Measurements from ENCODE around the gene TLE5. TPM values are rescaled to one million over a fixed set of nuclear protein-coding genes. Genes with fewer than 3 reads are reported as not detected.
A peak's percentile ranks its signal among the peaks of the same experiment; 100 is the strongest.

The TLE5 gene
- total RNA-seq, 4 donors from 2014 or later, result 502 to 905 (median 558) TPM

DNA sequence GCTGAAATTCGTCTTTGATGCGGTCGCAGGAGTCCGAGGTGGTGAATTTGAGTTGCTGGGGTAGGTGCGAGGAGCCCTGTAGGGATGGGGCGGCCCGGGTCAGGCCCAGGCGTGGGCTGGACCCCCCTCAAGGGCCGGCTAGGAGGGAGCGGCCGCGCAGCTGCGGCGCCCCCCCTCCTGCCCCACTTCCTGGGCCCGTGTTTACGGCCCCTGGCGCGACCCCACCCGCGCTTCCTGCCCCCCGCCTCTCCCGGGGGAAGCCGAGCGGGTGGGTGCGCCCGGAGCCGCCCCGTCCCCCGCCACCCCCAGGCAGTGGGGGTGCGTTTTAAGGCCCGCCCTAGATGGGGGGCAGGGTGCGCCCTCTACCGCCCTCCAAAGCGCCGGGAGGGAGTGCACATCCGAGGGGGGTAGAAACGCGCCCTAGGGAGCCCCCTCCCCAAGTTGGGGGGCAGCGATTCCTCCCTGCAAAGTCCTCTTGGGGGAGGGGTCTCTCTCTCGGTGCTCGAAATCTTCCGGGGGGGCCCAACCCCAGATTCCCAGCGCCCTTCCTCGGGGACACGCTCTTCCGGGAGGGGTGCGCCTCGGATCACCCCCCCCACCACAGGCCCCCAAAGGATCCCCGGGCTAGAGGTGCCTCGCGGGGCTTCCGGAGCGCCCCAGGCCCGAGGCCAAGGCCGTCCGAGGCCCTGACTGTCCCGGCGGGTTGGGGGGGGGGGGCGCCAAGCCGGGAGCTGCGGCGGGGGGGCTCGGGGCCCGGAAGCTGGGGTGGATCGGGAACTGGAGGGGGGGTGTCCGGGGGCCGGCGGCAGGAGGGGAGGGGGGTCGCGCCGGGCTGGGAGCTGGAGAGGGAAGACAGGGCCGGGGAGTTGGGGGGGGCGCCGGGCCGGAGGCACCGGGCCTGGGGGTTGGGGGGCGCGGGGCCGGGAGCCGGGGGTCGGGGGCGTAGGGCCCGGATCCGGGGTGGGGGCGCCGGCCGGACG, 823 bp downstream of the TLE5 start:
- WGBS, 2 donors (ENCODE audit: low coverage in 1 of 2), result no CpG with 5 or more reads among the region's 88 CpGs
- Histone ChIP-seq H3K27ac (peak overlapping the region; percentile 86 to 99 (median 98)), H3K36me3 (peaks cover 0 to 36% of the 10 kb centered on the region in 2 donors), H3K4me1 (peaks cover 2 to 61% (median 26%) of the 10 kb centered on the region in 3 donors), H3K9me3 (no peaks in the 10 kb centered on the region), H3K27me3 (no peaks in the 10 kb centered on the region), H3K4me3 (peak overlapping the region; percentile 68 to 79)
- TF ChIP-seq, protein P1, sequence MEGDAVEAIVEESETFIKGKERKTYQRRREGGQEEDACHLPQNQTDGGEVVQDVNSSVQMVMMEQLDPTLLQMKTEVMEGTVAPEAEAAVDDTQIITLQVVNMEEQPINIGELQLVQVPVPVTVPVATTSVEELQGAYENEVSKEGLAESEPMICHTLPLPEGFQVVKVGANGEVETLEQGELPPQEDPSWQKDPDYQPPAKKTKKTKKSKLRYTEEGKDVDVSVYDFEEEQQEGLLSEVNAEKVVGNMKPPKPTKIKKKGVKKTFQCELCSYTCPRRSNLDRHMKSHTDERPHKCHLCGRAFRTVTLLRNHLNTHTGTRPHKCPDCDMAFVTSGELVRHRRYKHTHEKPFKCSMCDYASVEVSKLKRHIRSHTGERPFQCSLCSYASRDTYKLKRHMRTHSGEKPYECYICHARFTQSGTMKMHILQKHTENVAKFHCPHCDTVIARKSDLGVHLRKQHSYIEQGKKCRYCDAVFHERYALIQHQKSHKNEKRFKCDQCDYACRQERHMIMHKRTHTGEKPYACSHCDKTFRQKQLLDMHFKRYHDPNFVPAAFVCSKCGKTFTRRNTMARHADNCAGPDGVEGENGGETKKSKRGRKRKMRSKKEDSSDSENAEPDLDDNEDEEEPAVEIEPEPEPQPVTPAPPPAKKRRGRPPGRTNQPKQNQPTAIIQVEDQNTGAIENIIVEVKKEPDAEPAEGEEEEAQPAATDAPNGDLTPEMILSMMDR (IDR thresholded peaks at IDR 0.05), result peak in 3 of 4 experiments; percentile 34 to 70 (median 38)
- TF ChIP-seq EP300 (IDR thresholded peaks at IDR 0.05), result no peak
- TF ChIP-seq POLR2A (IDR thresholded peaks at IDR 0.05), result peak in 1 of 2 donors; percentile 39
- TF ChIP-seq POLR2AphosphoS5 (IDR thresholded peaks at IDR 0.05), result peak; percentile 23
- ATAC-seq, result peak; percentile 44

DNA sequence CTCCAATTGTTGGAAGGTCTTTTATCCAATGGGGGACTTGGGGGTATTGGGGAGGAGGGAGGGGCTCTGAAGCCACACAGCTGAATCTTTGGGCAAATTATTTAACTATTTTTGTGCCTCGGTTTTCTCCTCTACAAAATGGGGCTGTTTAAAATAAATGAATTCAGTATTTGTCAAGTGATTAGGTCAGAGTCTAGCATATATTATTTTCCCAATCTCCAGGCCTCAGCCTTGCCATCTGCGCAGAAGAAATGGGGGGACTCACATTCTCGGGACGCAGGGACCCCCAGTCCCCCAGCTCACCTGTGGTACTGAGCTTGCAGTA, 1.5 kb downstream of the TLE5 start:
- no peak for ATAC-seq
- H3K4me1 ChIP-seq, result peaks cover 2 to 67% (median 28%) of the 10 kb centered on the region in 3 donors
- H3K9me3 ChIP-seq, result no peaks in the 10 kb centered on the region
- H3K36me3 ChIP-seq, result peaks cover 0 to 42% of the 10 kb centered on the region in 2 donors
- TF ChIP-seq POLR2AphosphoS5 (IDR thresholded peaks at IDR 0.05), result no peak
- TF ChIP-seq POLR2A (IDR thresholded peaks at IDR 0.05), result no peak
- TF ChIP-seq, protein P1 (IDR thresholded peaks at IDR 0.05), result no peak
- TF ChIP-seq EP300 (IDR thresholded peaks at IDR 0.05), result no peak
- H3K4me3 ChIP-seq, result peak overlapping the region; percentile 68 to 79
- H3K27me3 ChIP-seq, result no peaks in the 10 kb centered on the region
- peak overlapping the region; percentile 86 to 99 (median 98) for H3K27ac ChIP-seq
- 15 to 20% methylated on average over 1 of the region's 4 CpGs for WGBS, 2 donors (ENCODE audit: low coverage in 1 of 2)

DNA sequence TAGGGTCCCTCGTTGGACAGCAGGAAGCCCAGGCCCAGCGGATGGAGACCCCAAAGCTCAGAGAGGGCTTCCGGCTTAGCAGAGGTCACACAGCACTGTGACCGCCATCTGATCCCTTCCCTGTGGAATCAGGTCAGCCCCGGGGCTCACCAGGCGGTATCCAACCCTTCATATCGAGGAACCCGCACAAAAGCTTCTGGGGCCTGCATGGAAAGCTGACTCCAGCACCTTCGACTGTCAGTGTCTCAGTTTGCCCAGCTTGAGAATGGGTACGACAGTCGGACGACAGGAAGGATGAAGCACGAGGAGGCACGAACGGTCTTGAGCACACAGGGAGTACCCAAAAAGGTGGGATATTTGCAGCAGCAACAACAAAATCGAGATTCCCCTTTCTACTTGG, 2.6 kb downstream of the TLE5 start:
- ATAC-seq, result no peak
- Histone ChIP-seq H3K36me3 (peaks cover 0 to 54% of the 10 kb centered on the region in 2 donors), H3K9me3 (no peaks in the 10 kb centered on the region), H3K4me1 (peaks cover 2 to 79% (median 31%) of the 10 kb centered on the region in 3 donors), H3K4me3 (peak overlapping the region in 1 of 2 donors; percentile 68), H3K27me3 (no peaks in the 10 kb centered on the region), H3K27ac (peak overlapping the region in 3 of 4 donors; percentile 3 to 99 (median 98))
- TF ChIP-seq POLR2AphosphoS5 (IDR thresholded peaks at IDR 0.05) (no peak), POLR2A (IDR thresholded peaks at IDR 0.05) (no peak), EP300 (IDR thresholded peaks at IDR 0.05) (no peak)
- TF ChIP-seq, protein P1 (IDR thresholded peaks at IDR 0.05), result no peak
- 20 to 25% methylated on average over 1 to 2 of the region's 16 CpGs for WGBS, 2 donors (ENCODE audit: low coverage in 1 of 2)

GRCh38 chr19:3058821-3059314, 3.4 kb downstream of the TLE5 start:
- no peaks in the 10 kb centered on the region for H3K9me3 ChIP-seq
- H3K4me1 ChIP-seq, result peaks cover 2 to 83% (median 31%) of the 10 kb centered on the region in 3 donors
- TF ChIP-seq EP300 (IDR thresholded peaks at IDR 0.05), result no peak
- TF ChIP-seq POLR2AphosphoS5 (IDR thresholded peaks at IDR 0.05), result no peak
- TF ChIP-seq, protein P1 (IDR thresholded peaks at IDR 0.05), result no peak
- TF ChIP-seq POLR2A (IDR thresholded peaks at IDR 0.05), result no peak
- whole genome bisulfite sequencing, 2 donors (ENCODE audit: low coverage in 1 of 2), result 78 to 80% methylated on average over 1 to 7 of the region's 10 CpGs
- H3K27ac ChIP-seq, result peak overlapping the region in 3 of 4 donors; percentile 85 to 99 (median 98)
- H3K27me3 ChIP-seq, result no peaks in the 10 kb centered on the region
- peaks cover 0 to 62% of the 10 kb centered on the region in 2 donors for H3K36me3 ChIP-seq
- no peak for ATAC-seq
- no peak overlapping the region for H3K4me3 ChIP-seq

Data from gastroesophageal sphincter (tissue), 4 donors.